Ascending aorta (tissue), 2 donors: ENCODE measurements around the gene CDC73. TPM values are rescaled to one million over a fixed set of nuclear protein-coding genes. Genes with fewer than 3 reads are reported as not detected.
A peak's percentile ranks its signal among the peaks of the same experiment; 100 is the strongest.
"Not testable (repeated sequence)": the region's sequence is repeated elsewhere in the genome, so short reads cannot be mapped to it uniquely, and the experiment has no call there.

ENCODE experiments used
- DNase-seq, 2 donors: peaks; one replicate each; pipeline ENCODE4 v3.0.0-alpha.2; 2019; ENCODE audit warnings: low spot score in 2 of 2
- H3K27ac ChIP-seq, 2 donors: fragments of 200-600 bp; sonication (generic); one replicate each; pipeline ENCODE4 v1.5.1; 2016 to 2017; ENCODE audit warnings: mild to moderate bottlenecking in 1 of 2
- H3K27me3 ChIP-seq: fragments of 200-600 bp; sonication (generic); one replicate; pipeline ENCODE4 v1.5.1; 2017
- H3K36me3 ChIP-seq, 2 donors: fragments of 200-600 bp; sonication (generic); one replicate each; pipeline ENCODE4 v1.5.1; 2016
- H3K4me1 ChIP-seq, 2 donors: fragments of 200-600 bp; sonication (generic); one replicate each; pipeline ENCODE4 v1.5.1; 2016 to 2017; ENCODE audit warnings: mild to moderate bottlenecking in 1 of 2
- H3K4me3 ChIP-seq, 2 donors: fragments of 200-600 bp; sonication (generic); one replicate each; pipeline ENCODE4 v1.5.1; 2016 to 2017; ENCODE audit warnings: mild to moderate bottlenecking in 1 of 2
- H3K9me3 ChIP-seq, 2 donors: fragments of 200-600 bp; sonication (generic); one replicate each; pipeline ENCODE4 v1.5.1; 2016
- intact Hi-C: fragments of 100-400 bp; cut with DNase I; formaldehyde crosslinking; loops from one replicate; pipeline ENCODE4 v1.15.1; 2023
- total RNA-seq: library from RNA; depleted of rRNA; stranded (reverse); fragments of >200 nt; gene quantifications from one replicate; pipeline ENCODE4 v1.1.0, GENCODE V29; 2016
- TF ChIP-seq, protein P1 (sequence below), 3 experiments: fragments of 200-600 bp in 2 of 3; fragments of 450-650 bp in 1 of 3; sonication (generic) in 2 of 3; IDR thresholded peaks; one replicate each; pipeline ENCODE4 v1.5.1; 2016 to 2019; ENCODE audit warnings: antibody characterized with exemption in 3 of 3, mild to moderate bottlenecking in 1 of 3, moderate library complexity in 1 of 3

CDC73 gene
- total RNA-seq, 1 donor from 2014 or later, result 26.5 TPM

GRCh38 chr1:193185901-193186731, 64.3 kb downstream of the CDC73 start, which contains the start of gene B3GALT2:
B3GALT2 (minus strand) TSS chr1:193186613; CDS start chr1:193181562, 5,051 bp downstream.
- no peaks in the 10 kb centered on the region for H3K9me3 ChIP-seq
- no peaks in the 10 kb centered on the region for H3K36me3 ChIP-seq
- H3K4me3 ChIP-seq, result peak within 1 kb of the TSS; percentile 43 to 54
- intact Hi-C loops, result no loop called here
- H3K27ac ChIP-seq, result peak within 1 kb of the TSS; percentile 29 to 49
- no peaks in the 10 kb centered on the region for H3K27me3 ChIP-seq
- H3K4me1 ChIP-seq, result peaks cover 0 to 29% of the 10 kb centered on the region in 2 donors
- no peak for DNase-seq
- TF ChIP-seq, protein P1, sequence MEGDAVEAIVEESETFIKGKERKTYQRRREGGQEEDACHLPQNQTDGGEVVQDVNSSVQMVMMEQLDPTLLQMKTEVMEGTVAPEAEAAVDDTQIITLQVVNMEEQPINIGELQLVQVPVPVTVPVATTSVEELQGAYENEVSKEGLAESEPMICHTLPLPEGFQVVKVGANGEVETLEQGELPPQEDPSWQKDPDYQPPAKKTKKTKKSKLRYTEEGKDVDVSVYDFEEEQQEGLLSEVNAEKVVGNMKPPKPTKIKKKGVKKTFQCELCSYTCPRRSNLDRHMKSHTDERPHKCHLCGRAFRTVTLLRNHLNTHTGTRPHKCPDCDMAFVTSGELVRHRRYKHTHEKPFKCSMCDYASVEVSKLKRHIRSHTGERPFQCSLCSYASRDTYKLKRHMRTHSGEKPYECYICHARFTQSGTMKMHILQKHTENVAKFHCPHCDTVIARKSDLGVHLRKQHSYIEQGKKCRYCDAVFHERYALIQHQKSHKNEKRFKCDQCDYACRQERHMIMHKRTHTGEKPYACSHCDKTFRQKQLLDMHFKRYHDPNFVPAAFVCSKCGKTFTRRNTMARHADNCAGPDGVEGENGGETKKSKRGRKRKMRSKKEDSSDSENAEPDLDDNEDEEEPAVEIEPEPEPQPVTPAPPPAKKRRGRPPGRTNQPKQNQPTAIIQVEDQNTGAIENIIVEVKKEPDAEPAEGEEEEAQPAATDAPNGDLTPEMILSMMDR (IDR thresholded peaks at IDR 0.05), result no peak

GRCh38 chr1:193187114-193187513, 65.3 kb downstream of the CDC73 start:
- no peak for DNase-seq
- H3K4me1 ChIP-seq, result peaks cover 0 to 22% of the 10 kb centered on the region in 2 donors
- H3K27ac ChIP-seq, result peak overlapping the region in 1 of 2 donors; percentile 49
- peak overlapping the region in 1 of 2 donors; percentile 54 for H3K4me3 ChIP-seq
- H3K9me3 ChIP-seq, result no peaks in the 10 kb centered on the region
- no peaks in the 10 kb centered on the region for H3K27me3 ChIP-seq
- H3K36me3 ChIP-seq, result no peaks in the 10 kb centered on the region
- TF ChIP-seq, protein P1 (IDR thresholded peaks at IDR 0.05), result no peak
- intact Hi-C loops, result no loop called here

GRCh38 chr1:193188915-193189314, 67.1 kb downstream of the CDC73 start:
- H3K36me3 ChIP-seq, H3K27ac ChIP-seq, H3K9me3 ChIP-seq, H3K27me3 ChIP-seq, DNase-seq, H3K4me3 ChIP-seq, intact Hi-C loops: not testable (repeated sequence)
- H3K4me1 ChIP-seq, result peaks cover 0 to 18% of the 10 kb centered on the region in 2 donors

DNA sequence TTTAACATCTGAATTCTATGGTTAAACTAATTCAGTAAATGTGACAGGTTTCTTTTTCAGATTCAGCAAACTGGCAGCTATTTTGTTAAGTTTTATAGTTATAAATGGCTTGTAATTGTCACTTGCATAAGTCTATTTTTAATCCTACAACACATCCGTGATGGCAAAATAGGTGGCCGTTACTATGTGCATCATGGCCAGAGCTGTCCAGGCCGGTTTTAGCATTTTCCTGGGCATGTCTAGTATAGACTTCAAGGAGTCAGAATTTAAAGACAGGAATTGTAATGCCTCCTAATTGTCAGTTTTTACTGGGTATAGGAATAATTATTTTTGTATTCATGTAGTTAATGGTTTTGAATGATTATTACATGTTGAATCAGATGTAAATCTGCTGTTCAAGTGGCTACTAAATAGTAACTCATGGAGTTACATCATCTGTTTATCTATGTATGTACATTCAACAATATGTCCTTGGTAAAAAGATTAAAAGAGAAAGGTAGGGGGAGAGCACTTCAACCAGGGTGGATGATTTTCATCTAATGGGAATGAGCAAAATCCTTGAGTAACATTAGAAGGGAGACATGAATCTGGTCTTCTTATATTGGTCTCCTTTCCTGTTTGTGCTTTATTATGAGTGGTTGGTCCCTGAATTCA, 67.7 kb downstream of the CDC73 start:
- Histone ChIP-seq H3K36me3 (no peaks in the 10 kb centered on the region), H3K9me3 (no peaks in the 10 kb centered on the region), H3K4me1 (peaks cover 0 to 18% of the 10 kb centered on the region in 2 donors), H3K27ac (no peak overlapping the region), H3K4me3 (no peak overlapping the region), H3K27me3 (no peaks in the 10 kb centered on the region)
- TF ChIP-seq, protein P1 (IDR thresholded peaks at IDR 0.05), result no peak
- DNase-seq, result no peak
- intact Hi-C loops, result no loop called here

- H3K27ac ChIP-seq, result no peak overlapping the region
- peaks cover 0 to 15% of the 10 kb centered on the region in 2 donors for H3K4me1 ChIP-seq
Observed at GRCh38 chr1:193190096-193190744, 68.4 kb downstream of the CDC73 start.

More at GRCh38 chr1:193190096-193190744, 68.4 kb downstream of the CDC73 start:
- H3K9me3 ChIP-seq, result no peaks in the 10 kb centered on the region
- no peak overlapping the region for H3K4me3 ChIP-seq
- H3K27me3 ChIP-seq, result no peaks in the 10 kb centered on the region
- H3K36me3 ChIP-seq, result no peaks in the 10 kb centered on the region
- intact Hi-C loops, result no loop called here
- DNase-seq, result no peak
- TF ChIP-seq, protein P1 (IDR thresholded peaks at IDR 0.05), result peak in 1 of 3 experiments; percentile 28
